Naive B cell (primary cell): ENCODE measurements around the gene CNPY4. TPM values are rescaled to one million over a fixed set of nuclear protein-coding genes. Genes with fewer than 3 reads are reported as not detected.

Experiments used
- ATAC-seq, 2 donors: fragments of 150-1000 bp; cut with Tn5 transposase; 2 replicates each; pipeline ENCODE4 v1.10.0; 2021; ENCODE audit warnings: low read depth in 2 of 2, mild to moderate bottlenecking in 2 of 2, moderate library complexity in 2 of 2
- DNase-seq: peaks from one replicate; pipeline ENCODE4 v3.0.0; 2022
- H3K27ac Mint-ChIP-seq, 6 donors: one replicate each; pipeline ENCODE4 v1.8.0; 2020 to 2022; ENCODE audit warnings: mild to moderate bottlenecking in 6 of 6, mixed read lengths in 6 of 6, moderate library complexity in 5 of 6, inconsistent platforms in 2 of 6
- H3K27me3 Mint-ChIP-seq, 3 donors: one replicate each; pipeline ENCODE4 v1.8.0; 2021 to 2022; ENCODE audit warnings: mixed read lengths in 3 of 3, mild to moderate bottlenecking in 1 of 3
- H3K36me3 Mint-ChIP-seq, 2 donors: one replicate each; pipeline ENCODE4 v1.8.0; 2020 to 2022; ENCODE audit warnings: mixed read lengths in 2 of 2, inconsistent platforms in 1 of 2, mild to moderate bottlenecking in 1 of 2
- H3K4me1 Mint-ChIP-seq, 3 donors: one replicate each; pipeline ENCODE4 v1.8.0; 2020 to 2022; ENCODE audit warnings: mixed read lengths in 3 of 3, inconsistent platforms in 1 of 3, mild to moderate bottlenecking in 1 of 3, moderate library complexity in 1 of 3
- H3K4me3 Mint-ChIP-seq, 8 donors: one replicate each; pipeline ENCODE4 v1.8.0; 2020 to 2022; ENCODE audit warnings: mild to moderate bottlenecking in 8 of 8, mixed read lengths in 8 of 8, moderate library complexity in 8 of 8, inconsistent platforms in 2 of 8
- H3K9me3 Mint-ChIP-seq, 7 donors: one replicate each; pipeline ENCODE4 v1.8.0; 2020 to 2022; ENCODE audit warnings: mixed read lengths in 7 of 7, mild to moderate bottlenecking in 5 of 7, inconsistent platforms in 2 of 7, moderate library complexity in 1 of 7
- polyA plus RNA-seq, 6 donors: library from polyadenylated mRNA; unstranded; fragments of 300-500 nt; fragmentation: Illumina TruSeq; gene quantifications; one replicate each; pipeline ENCODE4 v1.2.3, GENCODE V29; 2021; ENCODE audit warnings: low read depth in 6 of 6

Gene CNPY4
- polyA plus RNA-seq, 6 donors from 2014 or later = 4.9 to 8.6 (median 5.8) TPM; not detected in 1

- no peaks in the 10 kb centered on the region for H3K9me3 Mint-ChIP-seq
- H3K4me3 Mint-ChIP-seq = peak overlapping the region in 2 of 8 donors; percentile 66 to 75
- DNase-seq (no peak), ATAC-seq (no peak)
- H3K4me1 Mint-ChIP-seq = peaks cover 35 to 43% (median 38%) of the 10 kb centered on the region in 3 donors
- peak overlapping the region in 1 of 6 donors; percentile 89 for H3K27ac Mint-ChIP-seq
- H3K36me3 Mint-ChIP-seq = peaks cover 27 to 52% of the 10 kb centered on the region in 2 donors
- no peaks in the 10 kb centered on the region for H3K27me3 Mint-ChIP-seq
Observed at GRCh38 chr7:100095704-100096103, 23.7 kb upstream of the CNPY4 start.

DNA sequence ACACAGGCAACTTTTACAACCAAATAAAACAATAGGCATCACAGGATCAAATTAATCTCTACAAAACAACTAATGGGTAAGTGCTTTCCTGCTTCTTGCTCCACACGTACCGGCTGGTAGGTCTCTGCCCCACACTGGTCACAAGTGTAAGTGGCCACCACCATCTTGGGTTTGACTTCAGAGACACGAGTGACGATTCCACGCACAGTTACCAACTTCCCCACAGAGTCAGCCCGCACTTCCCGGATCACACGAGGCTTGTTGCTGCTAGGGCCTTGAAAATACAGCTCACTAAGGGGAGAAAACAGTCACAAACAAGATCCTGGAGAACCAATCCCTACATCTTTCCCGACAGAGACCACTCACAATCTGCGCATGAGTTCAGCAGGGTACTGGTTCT lies 20.5 kb upstream of the CNPY4 start:
- ATAC-seq (no peak), DNase-seq (no peak)
- peak overlapping the region; percentile 60 to 97 (median 90) for H3K4me3 Mint-ChIP-seq
- H3K27ac Mint-ChIP-seq = peak overlapping the region in 5 of 6 donors; percentile 35 to 98 (median 79)
- peaks cover 44 to 66% (median 49%) of the 10 kb centered on the region in 3 donors for H3K4me1 Mint-ChIP-seq
- H3K36me3 Mint-ChIP-seq = peaks cover 16 to 34% of the 10 kb centered on the region in 2 donors
- no peaks in the 10 kb centered on the region for H3K9me3 Mint-ChIP-seq
- no peaks in the 10 kb centered on the region for H3K27me3 Mint-ChIP-seq

DNA sequence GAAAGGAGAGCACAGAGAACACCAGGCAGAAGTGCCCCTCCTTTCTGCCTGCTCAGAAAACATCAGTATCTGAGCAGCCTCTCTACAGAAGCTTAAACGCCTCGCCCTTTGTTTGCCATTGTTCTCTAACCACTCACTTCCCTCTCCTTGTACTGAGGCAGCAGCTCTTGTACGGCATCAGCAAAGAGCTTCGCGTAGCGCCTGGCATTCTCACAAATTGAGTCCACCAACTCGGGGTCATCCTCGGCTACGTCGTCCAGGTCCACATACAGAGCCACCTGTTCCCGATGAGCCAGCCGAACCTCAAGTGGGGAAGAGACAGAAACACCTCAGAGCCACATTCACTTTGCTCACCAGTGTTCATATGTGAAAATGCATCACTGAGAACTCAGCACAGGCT lies 20.0 kb upstream of the CNPY4 start:
- H3K9me3 Mint-ChIP-seq = no peaks in the 10 kb centered on the region
- H3K4me3 Mint-ChIP-seq = peak overlapping the region; percentile 91 to 98 (median 96)
- H3K4me1 Mint-ChIP-seq = peaks cover 44 to 66% (median 49%) of the 10 kb centered on the region in 3 donors
- H3K27ac Mint-ChIP-seq = peak overlapping the region; percentile 72 to 99 (median 98)
- H3K27me3 Mint-ChIP-seq = no peaks in the 10 kb centered on the region
- DNase-seq (no peak), ATAC-seq (no peak)
- peaks cover 16 to 33% of the 10 kb centered on the region in 2 donors for H3K36me3 Mint-ChIP-seq

- Mint-ChIP-seq H3K27me3 (no peaks in the 10 kb centered on the region), H3K27ac (peak overlapping the region; percentile 97 to 99 (median 98)), H3K9me3 (no peaks in the 10 kb centered on the region), H3K4me1 (peaks cover 42 to 66% (median 44%) of the 10 kb centered on the region in 3 donors), H3K4me3 (peak overlapping the region; percentile 91 to 98 (median 96)), H3K36me3 (peaks cover 16 to 33% of the 10 kb centered on the region in 2 donors)
- DNase-seq = peak; percentile 92
- ATAC-seq = peak; percentile 74 to 77
Observed at GRCh38 chr7:100100420-100101015, 18.9 kb upstream of the CNPY4 start.

- Mint-ChIP-seq H3K36me3 (peaks cover 16 to 27% of the 10 kb centered on the region in 2 donors), H3K27me3 (no peaks in the 10 kb centered on the region), H3K4me1 (peaks cover 40 to 59% (median 40%) of the 10 kb centered on the region in 3 donors), H3K4me3 (peak within 1 kb of the TSS; percentile 91 to 98 (median 96)), H3K9me3 (no peaks in the 10 kb centered on the region), H3K27ac (peak within 1 kb of the TSS; percentile 97 to 99 (median 98))
- peak; percentile 85 to 86 for ATAC-seq
- DNase-seq = peak; percentile 97
Observed at GRCh38 chr7:100101016-100101862, 18.2 kb upstream of the CNPY4 start, which contains the start of the genes AP4M1 and MCM7. TSS of gene AP4M1 (plus strand) at chr7:100101643. CDS start at chr7:100101715, 72 bp downstream. TSS of gene MCM7 (minus strand) at chr7:100101397. CDS start at chr7:100101294, 103 bp downstream.

GRCh38 chr7:100102950-100103840 lies 16.2 kb upstream of the CNPY4 start:
- Mint-ChIP-seq H3K4me3 (peak overlapping the region; percentile 85 to 98 (median 96)), H3K9me3 (no peaks in the 10 kb centered on the region), H3K4me1 (peaks cover 29 to 46% (median 34%) of the 10 kb centered on the region in 3 donors), H3K27me3 (no peaks in the 10 kb centered on the region), H3K36me3 (peaks cover 6 to 16% of the 10 kb centered on the region in 2 donors), H3K27ac (peak overlapping the region in 4 of 6 donors; percentile 16 to 98 (median 82))
- ATAC-seq = no peak
- no peak for DNase-seq

DNA sequence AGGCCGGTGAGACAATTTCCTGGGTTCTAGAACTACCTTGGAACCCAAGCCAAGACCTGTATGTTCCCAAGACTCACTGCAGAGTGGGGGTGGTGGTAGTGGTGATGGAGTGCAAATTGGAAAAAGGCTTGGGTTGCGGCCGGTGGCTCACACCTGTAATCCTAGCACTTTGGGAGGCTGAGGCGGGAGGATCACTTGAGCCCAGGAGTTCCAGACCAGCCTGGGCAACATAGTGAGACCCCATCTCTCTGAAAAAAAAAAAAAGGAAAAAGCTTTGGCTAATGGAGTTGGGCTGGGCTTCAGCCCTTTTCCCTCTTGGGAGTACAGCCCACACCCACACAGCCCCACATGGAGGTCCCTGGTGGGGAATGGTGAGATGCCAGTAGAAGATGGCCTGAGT lies 13.9 kb upstream of the CNPY4 start:
- DNase-seq (no peak), ATAC-seq (no peak)
- H3K4me1 Mint-ChIP-seq = peaks cover 9 to 23% (median 14%) of the 10 kb centered on the region in 3 donors
- H3K36me3 Mint-ChIP-seq = no peaks in the 10 kb centered on the region
- peak overlapping the region in 2 of 6 donors; percentile 54 to 87 for H3K27ac Mint-ChIP-seq
- no peak overlapping the region for H3K4me3 Mint-ChIP-seq
- no peaks in the 10 kb centered on the region for H3K27me3 Mint-ChIP-seq
- no peaks in the 10 kb centered on the region for H3K9me3 Mint-ChIP-seq

DNA sequence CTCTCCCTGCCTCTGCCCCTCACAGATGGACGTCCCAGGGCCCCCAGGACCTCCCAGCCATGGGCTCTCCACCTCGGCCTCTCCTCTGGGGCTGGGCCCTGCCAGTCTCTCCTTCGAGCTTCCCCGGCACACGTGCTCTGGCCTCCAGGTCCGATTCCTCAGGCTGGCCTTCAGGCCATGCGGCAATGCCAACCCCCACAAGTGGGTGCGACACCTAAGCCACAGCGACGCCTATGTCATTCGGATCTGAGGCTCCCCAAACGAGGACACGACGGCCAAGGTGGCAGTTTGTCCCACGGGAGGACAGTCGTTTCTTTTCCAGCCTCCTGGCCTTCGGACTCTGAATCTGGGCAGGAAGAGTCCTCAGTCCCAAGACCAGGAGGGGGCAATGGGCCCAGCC lies 12.8 kb upstream of the CNPY4 start:
- no peaks in the 10 kb centered on the region for H3K9me3 Mint-ChIP-seq
- ATAC-seq (no peak), DNase-seq (no peak)
- H3K4me3 Mint-ChIP-seq = no peak overlapping the region
- H3K27me3 Mint-ChIP-seq = no peaks in the 10 kb centered on the region
- H3K4me1 Mint-ChIP-seq = peaks cover 5 to 16% (median 9%) of the 10 kb centered on the region in 3 donors
- no peaks in the 10 kb centered on the region for H3K36me3 Mint-ChIP-seq
- H3K27ac Mint-ChIP-seq = peak overlapping the region in 1 of 6 donors; percentile 47

DNA sequence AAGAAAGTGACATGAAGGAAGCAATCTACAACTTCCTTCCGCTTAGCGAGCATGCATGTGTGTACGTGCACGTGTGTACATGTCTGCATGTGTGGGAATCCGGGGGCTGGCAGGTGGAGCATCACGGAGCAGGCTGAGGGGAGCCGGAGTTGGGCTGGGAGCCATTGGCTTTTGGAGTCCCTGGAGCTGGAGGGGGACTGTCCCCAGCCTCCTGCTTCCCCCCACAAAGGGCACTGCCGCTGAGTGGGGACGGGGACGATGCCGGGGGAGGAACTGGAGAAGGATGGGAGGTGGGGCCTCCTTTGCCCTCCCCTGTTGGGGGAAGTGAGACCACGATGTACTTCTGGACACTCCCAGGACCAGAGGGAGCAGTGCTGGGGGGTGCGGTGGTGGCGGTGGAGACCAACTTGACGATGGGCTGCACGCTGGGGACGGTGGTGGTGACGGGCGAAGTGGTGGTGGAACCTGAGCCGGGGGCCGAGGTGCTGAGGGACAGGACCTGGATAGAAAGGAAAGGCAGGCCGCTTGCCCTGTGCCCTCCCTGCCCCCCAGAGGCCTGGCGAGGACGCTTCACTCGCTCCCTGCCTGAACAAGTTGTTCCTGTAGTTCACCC lies 12.2 kb upstream of the CNPY4 start:
- Mint-ChIP-seq H3K36me3 (no peaks in the 10 kb centered on the region), H3K4me3 (peak overlapping the region in 1 of 8 donors; percentile 22), H3K27ac (no peak overlapping the region), H3K27me3 (no peaks in the 10 kb centered on the region), H3K9me3 (no peaks in the 10 kb centered on the region), H3K4me1 (peaks cover 5 to 16% (median 6%) of the 10 kb centered on the region in 3 donors)
- ATAC-seq (no peak), DNase-seq (no peak)

DNA sequence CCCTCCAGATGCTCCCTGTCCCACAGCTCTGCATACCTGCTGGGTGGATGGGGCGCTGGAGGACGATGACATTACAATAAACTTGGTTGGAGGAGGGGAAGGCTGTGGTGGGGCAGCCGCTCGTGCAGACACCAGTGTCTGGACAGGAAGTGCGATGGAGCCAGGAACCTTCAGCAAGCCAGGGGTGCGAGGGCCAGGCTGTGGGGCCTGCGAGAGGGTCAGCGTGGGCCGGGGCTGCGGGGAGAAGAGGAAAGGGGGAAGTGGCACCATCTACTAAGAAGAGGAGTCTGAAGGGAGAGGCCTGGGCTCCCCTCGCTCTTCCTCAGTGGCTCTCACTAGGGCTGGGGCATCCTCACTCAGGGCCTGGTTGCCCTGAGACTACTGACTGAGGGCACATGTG lies 11.5 kb upstream of the CNPY4 start:
- Mint-ChIP-seq H3K4me1 (peaks cover 0 to 10% (median 0%) of the 10 kb centered on the region in 3 donors), H3K4me3 (peak overlapping the region in 1 of 8 donors; percentile 16), H3K27me3 (no peaks in the 10 kb centered on the region), H3K9me3 (no peaks in the 10 kb centered on the region), H3K27ac (no peak overlapping the region), H3K36me3 (no peaks in the 10 kb centered on the region)
- no peak for DNase-seq
- no peak for ATAC-seq

DNA sequence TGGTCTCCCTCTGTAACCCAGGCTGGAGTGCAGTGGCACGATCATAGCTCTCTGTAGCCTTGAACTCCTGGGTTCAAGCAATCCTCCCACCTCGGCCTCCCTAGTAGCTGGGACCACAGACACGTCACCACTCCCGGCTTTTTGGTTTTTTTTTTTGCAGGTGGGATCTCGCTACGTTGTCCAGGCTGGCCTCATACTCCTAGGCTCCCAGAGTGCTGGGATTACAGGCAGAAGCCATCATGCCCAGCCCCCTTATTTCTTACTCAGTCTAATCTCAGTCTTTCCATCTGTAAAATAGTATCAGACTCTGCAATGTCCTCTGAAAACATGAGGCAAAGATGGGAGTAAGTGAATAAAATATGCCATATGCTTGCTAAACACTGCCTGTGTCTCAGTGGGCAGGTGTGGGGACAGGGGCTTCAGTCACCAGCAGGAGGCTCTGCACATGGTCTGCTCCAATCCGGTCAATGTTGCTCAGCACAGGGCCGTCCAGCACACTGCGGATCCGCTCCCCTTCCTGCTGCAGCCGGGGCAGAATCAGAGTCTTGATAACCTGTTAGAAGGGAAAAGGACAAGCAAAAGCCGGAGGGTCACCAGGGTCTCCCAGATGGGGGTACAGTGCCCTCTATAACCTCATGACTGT lies 9.8 kb upstream of the CNPY4 start:
- Mint-ChIP-seq H3K27me3 (no peaks in the 10 kb centered on the region), H3K27ac (no peak overlapping the region), H3K36me3 (no peaks in the 10 kb centered on the region), H3K9me3 (no peaks in the 10 kb centered on the region), H3K4me1 (no peaks in the 10 kb centered on the region), H3K4me3 (no peak overlapping the region)
- ATAC-seq = no peak
- no peak for DNase-seq

DNA sequence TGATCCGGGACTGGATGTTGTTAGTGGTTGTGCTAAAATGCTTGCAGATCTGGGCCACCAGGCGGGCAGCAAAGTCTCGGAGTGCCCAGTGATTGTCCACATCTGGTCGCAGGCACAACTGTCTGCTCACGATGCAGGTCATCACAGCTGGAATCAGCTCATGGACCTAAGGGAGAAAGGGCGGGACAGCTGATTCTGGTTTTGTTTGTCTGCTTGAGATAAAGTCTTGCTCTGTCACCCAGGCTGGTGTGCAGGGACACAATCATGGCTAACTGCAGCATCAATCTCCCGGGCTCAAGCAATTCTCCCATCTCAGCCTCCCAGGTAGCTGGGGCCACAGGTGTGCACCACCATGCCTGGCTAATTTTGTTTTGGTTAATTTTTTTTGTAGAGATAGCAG lies 8.3 kb upstream of the CNPY4 start:
- Mint-ChIP-seq H3K4me1 (peaks cover 0 to 6% (median 4%) of the 10 kb centered on the region in 3 donors), H3K9me3 (no peaks in the 10 kb centered on the region), H3K36me3 (no peaks in the 10 kb centered on the region), H3K4me3 (no peak overlapping the region), H3K27ac (no peak overlapping the region), H3K27me3 (no peaks in the 10 kb centered on the region)
- DNase-seq (no peak), ATAC-seq (no peak)
